Subcutaneous adipose tissue (tissue), 4 donors: ENCODE measurements around the gene FBXO47. TPM values are rescaled to one million over a fixed set of nuclear protein-coding genes. Genes with fewer than 3 reads are reported as not detected.

Experiments
- CTCF ChIP-seq: fragments of 450-650 bp; IDR thresholded peaks from one replicate; pipeline ENCODE4 v1.5.1; 2016; ENCODE audit warnings: low read depth, mild to moderate bottlenecking, control low read depth, antibody characterized with exemption, moderate library complexity
- total RNA-seq, 4 donors: library from RNA; depleted of rRNA; stranded (reverse); fragments of >200 nt; gene quantifications; one replicate each; pipeline ENCODE4 v1.1.0, GENCODE V29; 2016

FBXO47 gene
- total RNA-seq, 4 donors from 2014 or later: 0.17 TPM; not detected in 3

- no peak for TF ChIP-seq CTCF
Observed at GRCh38 chr17:38970804-38971203, 3.6 kb upstream of the FBXO47 start.

- TF ChIP-seq CTCF: no peak
Observed at GRCh38 chr17:38970128-38970527, 2.9 kb upstream of the FBXO47 start.

- no peak for TF ChIP-seq CTCF
Observed at GRCh38 chr17:38969281-38969680, 2.1 kb upstream of the FBXO47 start.

GRCh38 chr17:38961413-38961812 lies 5.8 kb downstream of the FBXO47 start:
- no peak for TF ChIP-seq CTCF

GRCh38 chr17:38960402-38960801 lies 6.8 kb downstream of the FBXO47 start:
- no peak for TF ChIP-seq CTCF

GRCh38 chr17:38959508-38959907 lies 7.7 kb downstream of the FBXO47 start:
- no peak for TF ChIP-seq CTCF

GRCh38 chr17:38958756-38959155 lies 8.4 kb downstream of the FBXO47 start:
- TF ChIP-seq CTCF: no peak
